Ectodermal cell (in vitro differentiated cells): ENCODE results near the gene CYP3A4.
"Not testable (repeated sequence)": the region's sequence is repeated elsewhere in the genome, so short reads cannot be mapped to it uniquely, and the experiment has no call there.

Source experiments
- H3K27ac ChIP-seq: 2 replicates; pipeline ENCODE4 v1.7.0; 2013; ENCODE audit warnings: mild to moderate bottlenecking, low read depth, low read length; ENCODE audit not compliant: insufficient read depth, poor library complexity, severe bottlenecking
- H3K27me3 ChIP-seq: 2 replicates; pipeline ENCODE4 v1.7.0; 2013; ENCODE audit warnings: mild to moderate bottlenecking, low read length; ENCODE audit not compliant: insufficient read depth, control insufficient read depth, poor library complexity, severe bottlenecking
- H3K36me3 ChIP-seq: one replicate; pipeline ENCODE4 v1.7.0; 2013; ENCODE audit warnings: low read length; ENCODE audit not compliant: control insufficient read depth, insufficient read depth
- H3K4me1 ChIP-seq: one replicate; pipeline ENCODE4 v1.7.0; 2013; ENCODE audit warnings: low read length; ENCODE audit not compliant: control insufficient read depth, insufficient read depth
- H3K4me3 ChIP-seq: 2 replicates; pipeline ENCODE4 v1.7.0; 2013; ENCODE audit warnings: low read depth, low read length, control low read depth; ENCODE audit not compliant: insufficient read depth
- H3K9me3 ChIP-seq: 2 replicates; pipeline ENCODE4 v1.7.0; 2013; ENCODE audit warnings: mild to moderate bottlenecking, low read length, moderate library complexity; ENCODE audit not compliant: control insufficient read depth
- WGBS, 2 experiments: methylation state at CpG; one replicate each; pipeline ENCODE4 v1.1.7; 2013; ENCODE audit warnings: missing lambda C conversion rate in 2 of 2; 5-methylcytosine and 5-hydroxymethylcytosine counted together

CYP3A4 gene

DNA sequence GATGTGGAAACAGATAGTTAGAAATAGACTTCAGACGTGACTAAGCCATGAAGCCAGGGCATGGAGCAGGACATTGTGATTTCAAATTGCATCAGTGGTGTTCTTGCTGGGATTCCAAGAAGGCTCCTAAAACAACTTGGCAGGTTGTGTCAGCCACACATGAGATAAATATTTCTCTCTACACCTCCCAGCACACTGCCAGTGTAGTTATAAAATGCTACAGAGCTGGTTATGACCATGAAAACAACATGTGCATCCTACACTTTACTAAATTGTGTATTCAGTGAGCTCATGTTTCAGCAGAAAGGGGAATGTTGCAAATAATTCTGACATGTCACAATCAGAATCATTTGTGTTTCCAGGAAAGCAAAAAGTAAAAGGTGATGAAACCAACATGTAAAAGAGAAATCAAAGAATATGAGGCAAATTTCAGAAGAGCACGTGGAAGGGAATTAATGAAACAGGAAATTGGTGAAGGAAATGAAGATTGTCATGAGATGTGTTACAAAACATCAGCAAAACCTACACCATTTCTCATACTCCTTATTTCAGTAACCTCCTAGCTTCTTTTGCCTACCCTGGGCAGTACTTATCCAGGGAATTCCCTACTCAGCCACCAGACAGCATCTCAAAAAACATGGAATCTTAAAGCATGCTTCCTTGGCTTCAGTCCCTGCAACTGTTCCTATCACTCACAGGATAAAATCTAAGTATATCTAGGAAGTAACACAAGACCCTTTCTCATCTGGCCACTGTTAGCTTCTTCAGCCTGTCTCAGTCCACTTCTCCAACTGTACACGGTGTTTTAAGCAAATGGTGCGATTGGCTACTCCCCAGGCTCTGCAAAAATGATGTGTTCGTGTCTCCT is 43.2 kb downstream of the CYP3A4 start:
- no peaks in the 10 kb centered on the region for H3K4me1 ChIP-seq
- no peak overlapping the region for H3K27ac ChIP-seq
- H3K4me3 ChIP-seq = no peak overlapping the region
- H3K36me3 ChIP-seq = no peaks in the 10 kb centered on the region
- no peaks in the 10 kb centered on the region for H3K27me3 ChIP-seq
- 94 to 97% methylated on average over 5 of the region's 5 CpGs for WGBS, 2 experiments
- H3K9me3 ChIP-seq = no peaks in the 10 kb centered on the region

DNA sequence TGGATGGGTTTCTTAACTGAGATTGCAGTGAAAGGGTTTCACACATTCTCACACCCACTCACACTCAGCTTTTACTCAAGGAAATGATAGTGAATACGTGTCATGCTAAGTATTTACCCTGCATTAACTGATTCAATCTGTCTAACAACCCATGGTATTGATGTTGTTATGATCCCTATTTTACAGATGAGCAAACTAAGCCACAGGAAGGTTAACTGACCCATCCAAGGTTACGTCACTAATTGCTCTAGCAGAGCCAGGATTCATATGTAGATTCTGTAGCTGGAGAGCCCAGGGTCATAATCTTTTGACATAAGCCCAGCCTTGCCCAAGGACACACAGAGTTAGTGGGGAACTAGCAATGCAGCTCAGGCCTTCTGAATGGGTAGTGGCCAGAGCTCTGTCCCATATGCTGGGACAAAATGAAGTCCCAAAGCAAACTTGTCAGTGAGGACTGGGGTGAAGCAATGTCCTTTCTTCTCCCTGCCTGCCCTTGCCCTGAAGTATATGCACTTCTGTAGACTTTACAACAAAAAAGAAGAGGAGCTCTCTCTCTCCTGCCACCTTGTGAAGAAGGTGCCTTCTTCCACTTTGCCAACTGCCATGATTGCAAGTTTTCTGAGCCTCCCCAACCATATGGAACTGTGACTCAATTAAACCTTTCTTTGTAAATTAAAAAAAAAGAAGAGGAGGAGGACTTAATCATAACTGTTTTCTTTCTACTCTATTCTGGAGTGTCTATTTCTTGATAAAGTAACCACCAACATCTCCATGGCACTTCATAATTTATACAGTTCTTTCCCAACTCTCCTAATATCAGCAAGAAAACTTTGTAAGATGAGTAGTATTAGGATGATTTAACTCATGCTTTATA is 44.0 kb downstream of the CYP3A4 start:
- H3K4me1 ChIP-seq = no peaks in the 10 kb centered on the region
- no peaks in the 10 kb centered on the region for H3K9me3 ChIP-seq
- H3K27me3 ChIP-seq = no peaks in the 10 kb centered on the region
- 84 to 88% methylated on average over 2 of the region's 2 CpGs for WGBS, 2 experiments
- no peak overlapping the region for H3K4me3 ChIP-seq
- H3K27ac ChIP-seq = no peak overlapping the region
- no peaks in the 10 kb centered on the region for H3K36me3 ChIP-seq

DNA sequence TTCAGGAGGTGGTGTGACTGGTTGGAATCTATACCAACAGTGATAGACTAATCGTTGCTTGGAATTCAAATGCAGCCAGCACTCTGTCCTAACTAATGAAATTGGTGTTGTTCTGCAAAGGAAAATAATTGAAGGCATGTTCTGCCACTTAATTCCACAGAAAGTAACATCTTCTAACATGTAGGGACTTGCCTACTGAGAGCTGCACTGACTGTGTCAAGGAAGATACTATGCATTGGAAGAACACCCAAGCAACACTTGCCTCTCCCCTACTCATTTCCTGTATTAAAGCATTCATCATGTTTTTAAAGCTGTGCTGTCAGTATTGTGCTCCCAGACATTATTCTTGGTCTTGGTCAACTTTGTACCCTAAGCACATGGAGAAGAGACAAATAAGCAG is 46.3 kb downstream of the CYP3A4 start:
- no peaks in the 10 kb centered on the region for H3K27me3 ChIP-seq
- no peaks in the 10 kb centered on the region for H3K9me3 ChIP-seq
- WGBS, 2 experiments = 94 to 96% methylated on average over 1 of the region's 1 CpG
- H3K27ac ChIP-seq = no peak overlapping the region
- no peaks in the 10 kb centered on the region for H3K4me1 ChIP-seq
- no peak overlapping the region for H3K4me3 ChIP-seq
- no peaks in the 10 kb centered on the region for H3K36me3 ChIP-seq

DNA sequence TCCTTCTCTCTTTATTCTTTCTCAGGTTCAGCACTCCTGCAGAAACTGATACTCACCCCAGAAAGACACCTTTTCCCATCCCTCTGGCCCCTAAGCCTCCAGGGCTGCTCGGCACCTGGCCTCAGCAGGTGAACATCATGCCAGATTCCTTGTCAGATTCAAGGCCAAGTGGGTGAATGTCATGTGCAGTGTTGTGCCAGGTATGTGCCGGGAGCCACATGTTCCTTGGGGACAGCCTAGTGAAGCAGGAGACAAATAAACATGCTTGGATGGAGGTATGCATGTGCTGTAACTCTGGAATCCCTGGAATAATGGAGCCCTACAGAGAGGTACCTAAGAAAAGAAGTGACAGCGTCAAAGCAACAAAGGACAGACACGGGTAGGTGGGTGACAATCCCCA is 47.3 kb downstream of the CYP3A4 start:
- not testable (repeated sequence) for H3K27me3 ChIP-seq, H3K4me1 ChIP-seq, H3K9me3 ChIP-seq, H3K27ac ChIP-seq, H3K36me3 ChIP-seq, H3K4me3 ChIP-seq
- 85 to 87% methylated on average over 4 of the region's 4 CpGs for WGBS, 2 experiments

DNA sequence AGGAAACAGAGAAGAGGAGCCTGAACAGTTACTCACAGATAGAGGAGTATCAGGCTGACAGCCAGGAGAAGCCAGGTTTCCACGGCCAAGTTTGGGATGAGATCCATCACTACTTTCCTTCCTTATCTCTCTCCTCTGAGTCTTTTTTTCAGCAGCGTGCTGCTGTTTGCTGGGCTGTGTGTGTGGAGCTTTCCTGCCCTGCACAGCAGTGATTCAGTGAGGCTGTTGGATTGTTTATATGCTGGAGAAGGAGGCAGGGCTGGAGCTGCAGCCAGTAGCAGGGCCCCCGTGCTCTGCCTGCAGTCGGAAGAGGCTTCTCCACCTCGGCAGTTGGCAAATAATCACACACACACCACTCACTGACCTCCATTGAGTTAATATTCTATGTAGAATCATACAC is 49.0 kb downstream of the CYP3A4 start, which contains the start of gene CYP3A7:
Gene CYP3A7 (minus strand): TSS at position 210 of the 400 bp plus-strand sequence. CDS start 103 bp downstream, at position 107.
- Histone ChIP-seq H3K4me1 (no peaks in the 10 kb centered on the region), H3K27ac (no peak within 1 kb of the TSS), H3K4me3 (no peak within 1 kb of the TSS), H3K9me3 (no peaks in the 10 kb centered on the region), H3K36me3 (no peaks in the 10 kb centered on the region), H3K27me3 (no peaks in the 10 kb centered on the region)
- 98% methylated on average over 4 to 5 of the region's 5 CpGs for WGBS, 2 experiments

DNA sequence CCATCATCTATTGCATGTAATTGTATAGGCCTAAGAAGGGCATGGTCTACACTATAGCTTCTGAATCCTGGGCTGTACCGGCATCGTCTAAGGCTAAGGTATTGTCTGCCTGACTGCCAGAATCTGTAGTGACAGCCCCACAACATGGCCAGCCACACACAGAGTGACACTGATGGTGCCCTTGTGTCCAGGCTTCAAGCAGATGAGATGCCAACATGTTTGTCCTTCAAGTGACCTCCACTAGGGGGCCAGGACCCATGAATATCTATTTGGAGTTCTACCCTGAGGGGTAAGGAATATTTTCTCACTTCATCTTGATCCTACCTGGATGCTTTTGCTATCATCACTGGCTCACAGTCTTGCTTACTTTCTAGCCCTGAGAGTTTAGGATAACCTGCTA is 50.5 kb downstream of the CYP3A4 start:
- H3K27ac ChIP-seq = no peak overlapping the region

DNA sequence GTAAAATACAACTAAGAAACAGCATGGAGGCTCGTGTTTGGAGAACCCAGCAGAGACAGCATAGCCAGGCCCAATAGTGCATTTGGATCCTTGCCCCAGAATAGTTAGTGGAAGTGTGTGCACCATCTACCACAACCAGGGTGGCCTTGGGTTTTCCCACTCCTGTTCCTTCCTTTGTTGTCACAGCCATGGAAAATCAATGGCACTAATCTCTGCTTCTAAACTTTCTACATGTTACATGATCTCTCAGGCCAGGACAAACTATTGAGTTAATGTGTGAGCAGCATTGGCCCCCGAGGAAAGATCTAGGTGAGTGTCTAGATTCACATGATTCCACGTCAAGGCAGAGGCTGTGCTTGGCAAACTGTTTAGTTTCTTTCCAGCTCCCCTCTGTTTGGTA is 51.0 kb downstream of the CYP3A4 start:
- no peaks in the 10 kb centered on the region for H3K4me1 ChIP-seq
- no peaks in the 10 kb centered on the region for H3K36me3 ChIP-seq
- no peak overlapping the region for H3K27ac ChIP-seq
- no peaks in the 10 kb centered on the region for H3K9me3 ChIP-seq
- WGBS, 2 experiments = 90 to 95% methylated on average over 3 of the region's 3 CpGs
- H3K4me3 ChIP-seq = no peak overlapping the region
- H3K27me3 ChIP-seq = no peaks in the 10 kb centered on the region

More for the DNA sequence above, 50.5 kb downstream of the CYP3A4 start:
- H3K36me3 ChIP-seq = no peaks in the 10 kb centered on the region
- no peaks in the 10 kb centered on the region for H3K27me3 ChIP-seq
- WGBS, 2 experiments = 90 to 95% methylated on average over 2 of the region's 2 CpGs
- no peaks in the 10 kb centered on the region for H3K9me3 ChIP-seq
- H3K4me3 ChIP-seq = no peak overlapping the region
- no peaks in the 10 kb centered on the region for H3K4me1 ChIP-seq

DNA sequence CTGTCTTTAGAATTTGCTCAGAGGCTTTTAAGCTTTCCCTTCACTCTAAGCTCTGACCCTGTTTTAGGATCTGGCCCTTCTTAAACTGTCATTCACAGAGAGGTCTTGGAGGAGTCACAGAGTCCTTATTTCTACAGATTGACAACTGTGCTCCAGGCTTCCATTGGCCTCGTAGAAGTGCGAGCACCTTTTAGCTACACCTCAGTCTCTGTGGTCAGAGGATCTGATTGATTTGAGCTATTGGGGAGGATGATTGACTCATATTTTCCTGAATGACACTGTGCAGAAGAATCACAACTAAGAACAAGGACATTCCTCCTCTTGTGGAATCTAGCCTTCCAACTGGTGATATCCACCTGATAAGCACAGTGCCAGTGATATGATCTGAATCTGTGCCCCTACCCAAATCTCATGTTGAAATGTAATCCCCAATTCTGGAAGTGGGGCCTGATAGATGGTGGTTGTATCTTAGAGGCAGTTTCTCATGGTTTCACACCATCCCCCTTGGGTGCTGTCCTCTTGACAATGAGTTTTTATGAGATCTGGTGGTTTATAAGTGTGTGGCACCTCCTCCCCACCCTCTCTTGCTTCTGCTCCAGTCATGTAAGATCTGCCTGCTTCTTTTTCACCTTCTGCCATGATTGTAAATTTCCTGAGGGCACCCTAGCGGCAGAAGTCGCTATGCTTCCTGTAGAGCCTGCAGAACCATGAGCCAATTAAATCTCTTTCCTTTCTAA is 52.2 kb downstream of the CYP3A4 start:
- Histone ChIP-seq H3K9me3 (no peaks in the 10 kb centered on the region), H3K4me3 (no peak overlapping the region), H3K27ac (no peak overlapping the region), H3K36me3 (no peaks in the 10 kb centered on the region), H3K27me3 (no peaks in the 10 kb centered on the region), H3K4me1 (no peaks in the 10 kb centered on the region)
- 90 to 100% methylated on average over 4 of the region's 4 CpGs for WGBS, 2 experiments

DNA sequence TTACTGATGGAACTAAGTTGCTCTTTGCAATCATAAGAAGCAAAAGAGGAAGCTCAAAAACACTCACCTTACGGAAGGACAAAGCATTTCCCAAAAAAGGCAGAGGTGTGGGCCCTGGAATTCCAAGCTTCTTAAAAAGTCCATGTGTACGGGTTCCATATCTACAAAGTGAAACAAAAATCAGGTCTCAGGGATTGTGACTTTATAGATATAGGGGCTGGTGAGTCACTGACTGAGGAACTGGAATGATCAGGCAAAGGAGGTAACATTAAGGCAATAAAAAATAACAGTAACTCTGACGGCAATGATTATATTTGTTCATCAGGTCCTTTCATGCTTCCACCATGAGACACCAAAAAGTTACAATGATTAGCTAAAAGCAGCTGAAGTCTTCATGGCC is 53.0 kb downstream of the CYP3A4 start:
- WGBS, 2 experiments = 93 to 96% methylated on average over 2 to 3 of the region's 3 CpGs
- Histone ChIP-seq H3K4me3 (no peak overlapping the region), H3K36me3 (no peaks in the 10 kb centered on the region), H3K4me1 (no peaks in the 10 kb centered on the region), H3K27ac (no peak overlapping the region), H3K27me3 (no peaks in the 10 kb centered on the region), H3K9me3 (no peaks in the 10 kb centered on the region)
